ENCODE results near the gene HACD1. TPM values are rescaled to one million over a fixed set of nuclear protein-coding genes. Genes with fewer than 3 reads are reported as not detected.

The HACD1 gene
- total and polyA plus RNA-seq, 2 donors (not counting 1 experiment from before 2014, with no cell fraction given) = 37.7 to 53.4 TPM

DNA sequence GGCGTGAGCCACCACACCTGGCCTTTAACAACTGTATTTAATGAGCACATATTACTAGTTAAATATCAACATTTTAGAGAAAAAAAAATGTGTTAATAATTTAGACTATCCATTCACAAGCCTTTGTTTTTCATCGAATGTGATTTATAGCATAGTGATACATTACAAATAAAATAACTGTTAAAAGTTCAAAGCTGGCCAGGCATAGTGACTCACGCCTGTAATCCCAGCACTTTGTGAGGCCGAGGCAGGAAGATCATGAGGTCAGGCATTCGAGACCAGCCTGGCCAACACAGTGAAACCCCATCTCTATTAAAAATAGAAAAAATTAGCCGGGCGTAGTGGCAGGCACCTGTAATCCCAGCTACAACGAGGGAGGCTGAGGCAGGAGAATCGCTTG is 72.7 kb downstream of the HACD1 start:
- Histone ChIP-seq H2AFZ (ENCODE audit: low read length) (no peak overlapping the region), H3K79me2 (ENCODE audit: control insufficient read depth, insufficient read depth, low read length) (no peaks in the 10 kb centered on the region), H4K20me1 (ENCODE audit: control insufficient read depth, extremely low read depth, insufficient read depth, low read length) (no peaks in the 10 kb centered on the region), H3K27me3 (ENCODE audit: control insufficient read depth, insufficient read depth, low read length) (no peaks in the 10 kb centered on the region), H3K4me2 (ENCODE audit: extremely low read depth, insufficient read depth, low read length) (no peak overlapping the region), H3K9ac (ENCODE audit: insufficient read depth, low read length) (no peak overlapping the region), H3K27ac (ENCODE audit: insufficient read depth, low read length) (no peak overlapping the region), H3K4me3 (replicated peaks in 1 of 4; ENCODE audit: control extremely low read depth in 1 of 4, insufficient read depth in 1 of 4, low read depth in 3 of 4, low read length in 4 of 4) (no peak overlapping the region), H3K36me3 (ENCODE audit: control insufficient read depth, insufficient read depth, low read length) (no peaks in the 10 kb centered on the region), H3K9me3 (ENCODE audit: control insufficient read depth, insufficient read depth, low read depth, low read length) (no peaks in the 10 kb centered on the region), H3K4me1 (ENCODE audit: control insufficient read depth, extremely low read depth, insufficient read depth, low read length) (no peaks in the 10 kb centered on the region)
- DNase-seq (ENCODE audit: low read depth in 2 of 2) = peak in 1 of 2 donors; percentile 33
- no peak for TF ChIP-seq CTCF (conservative IDR thresholded peaks at IDR 0.05 in 1 of 2, IDR thresholded peaks at IDR 0.05 in 1 of 2; ENCODE audit: low read depth in 1 of 2, low read length in 2 of 2)
- TF ChIP-seq EZH2 (IDR thresholded peaks at IDR 0.05; ENCODE audit: low read length, missing control alignments) = no peak

Other genes starting within 250 kb of the HACD1 start
- gene ST8SIA6, start 162.8 kb downstream of the HACD1 start, total RNA-seq = under 0.01 and 0.26 TPM in 2 replicates
- 0.03 and 0.05 TPM in 2 replicates for gene ST8SIA6, start 162.8 kb downstream of the HACD1 start, polyA plus RNA-seq
- 21.6 and 27.9 TPM in 2 replicates for gene STAM, start 26.8 kb upstream of the HACD1 start, total RNA-seq
- 48.7 and 50.0 TPM in 2 replicates for gene STAM, start 26.8 kb upstream of the HACD1 start, polyA plus RNA-seq
- under 0.01 and 0.17 TPM in 2 replicates for gene TMEM236, start 134.8 kb upstream of the HACD1 start, total RNA-seq
- 0.02 and 0.03 TPM in 2 replicates for gene TMEM236, start 134.8 kb upstream of the HACD1 start, polyA plus RNA-seq
- under 0.01 TPM in 1 of 2 replicates, not detected in the other for gene MRC1, start 192.0 kb upstream of the HACD1 start, total RNA-seq
- gene MRC1, start 192.0 kb upstream of the HACD1 start, polyA plus RNA-seq = 0.01 TPM in 2 replicates

Data from fibroblast of lung (primary cell).